Activated B cell treated with CpG ODN at 0.5 μM for 24 hours (primary cell): ENCODE data around the gene COL2A1. TPM values are rescaled to one million over a fixed set of nuclear protein-coding genes. Genes with fewer than 3 reads are reported as not detected.

Experiments
- ATAC-seq: fragments of 200-7000 bp; cut with Tn5 transposase; one replicate; pipeline ENCODE4 v1.10.0; 2021; ENCODE audit warnings: low read depth, mild to moderate bottlenecking, moderate library complexity
- CTCF ChIA-PET: fragments of 350-600 bp; sonication (Branson Sonifier 250); formaldehyde crosslinking; loops from one replicate; lab custom pipeline; 2021; ENCODE audit warnings: antibody characterized with exemption; lab: Charles Lee
- POLR2A ChIA-PET: fragments of 350-600 bp; sonication (Branson Sonifier 250); formaldehyde crosslinking; loops from one replicate; lab custom pipeline; 2021; ENCODE audit warnings: antibody characterized with exemption; lab: Charles Lee
- DNase-seq: peaks from one replicate; pipeline ENCODE4 v3.0.0; 2022
- H3K27ac Mint-ChIP-seq: one replicate; pipeline ENCODE4 v1.8.0; 2020; ENCODE audit warnings: mixed read lengths
- H3K27me3 Mint-ChIP-seq: one replicate; pipeline ENCODE4 v1.8.0; 2021; ENCODE audit warnings: mixed read lengths
- H3K36me3 Mint-ChIP-seq: one replicate; pipeline ENCODE4 v1.8.0; 2021; ENCODE audit warnings: low read depth, mixed read lengths
- H3K4me1 Mint-ChIP-seq: one replicate; pipeline ENCODE4 v1.8.0; 2021; ENCODE audit warnings: mixed read lengths
- H3K4me3 Mint-ChIP-seq: one replicate; pipeline ENCODE4 v1.8.0; 2020; ENCODE audit warnings: mild to moderate bottlenecking, mixed read lengths
- H3K9me3 Mint-ChIP-seq: one replicate; pipeline ENCODE4 v1.8.0; 2020; ENCODE audit warnings: mixed read lengths
- intact Hi-C: fragments of 100-400 bp; cut with micrococcal nuclease; formaldehyde crosslinking; loops from one replicate; pipeline ENCODE4 v1.15.1; 2024
- total RNA-seq: library from RNA; stranded (reverse); gene quantifications from 2 replicates; pipeline ENCODE4 v1.2.3, GENCODE V29; 2022
- TF ChIP-seq, protein P1 (sequence below): fragments of 200-600 bp; IDR thresholded peaks from one replicate; pipeline ENCODE4 v1.8.0; 2022; ENCODE audit warnings: antibody characterized with exemption, mild to moderate bottlenecking

COL2A1 gene
- total RNA-seq, 1 donor from 2014 or later, result not detected

DNA sequence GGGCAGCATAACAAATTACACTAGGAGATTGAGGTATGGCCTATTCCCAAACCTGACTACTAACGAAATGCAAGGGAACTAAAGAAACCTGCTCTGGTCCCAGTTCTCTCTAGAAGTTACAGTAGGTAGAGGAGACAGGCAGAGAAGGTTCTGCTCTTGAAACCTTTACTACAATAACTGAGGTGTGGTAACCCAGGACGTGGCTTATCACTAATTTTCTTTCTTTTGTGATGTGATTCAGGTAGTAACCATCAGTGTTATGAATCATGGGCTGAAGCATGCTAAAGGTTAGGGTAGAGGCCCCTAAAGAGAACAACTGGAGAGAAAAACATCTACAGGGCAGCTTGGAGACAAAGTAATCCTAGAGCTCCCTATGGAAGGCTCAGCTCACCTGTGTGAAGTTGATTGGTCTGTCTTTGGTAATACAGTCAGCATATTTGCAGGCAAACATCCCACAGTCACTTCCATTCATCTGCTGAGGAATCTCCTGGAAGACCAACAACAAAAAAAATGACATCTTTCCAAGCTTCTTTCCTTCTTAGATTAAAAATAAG, 41.8 kb upstream of the COL2A1 start:
- DNase-seq, result no peak
- no peak overlapping the region for H3K4me3 Mint-ChIP-seq
- no peaks in the 10 kb centered on the region for H3K4me1 Mint-ChIP-seq
- peaks cover 75% of the 10 kb centered on the region for H3K36me3 Mint-ChIP-seq
- no peaks in the 10 kb centered on the region for H3K9me3 Mint-ChIP-seq
- TF ChIP-seq, protein P1, sequence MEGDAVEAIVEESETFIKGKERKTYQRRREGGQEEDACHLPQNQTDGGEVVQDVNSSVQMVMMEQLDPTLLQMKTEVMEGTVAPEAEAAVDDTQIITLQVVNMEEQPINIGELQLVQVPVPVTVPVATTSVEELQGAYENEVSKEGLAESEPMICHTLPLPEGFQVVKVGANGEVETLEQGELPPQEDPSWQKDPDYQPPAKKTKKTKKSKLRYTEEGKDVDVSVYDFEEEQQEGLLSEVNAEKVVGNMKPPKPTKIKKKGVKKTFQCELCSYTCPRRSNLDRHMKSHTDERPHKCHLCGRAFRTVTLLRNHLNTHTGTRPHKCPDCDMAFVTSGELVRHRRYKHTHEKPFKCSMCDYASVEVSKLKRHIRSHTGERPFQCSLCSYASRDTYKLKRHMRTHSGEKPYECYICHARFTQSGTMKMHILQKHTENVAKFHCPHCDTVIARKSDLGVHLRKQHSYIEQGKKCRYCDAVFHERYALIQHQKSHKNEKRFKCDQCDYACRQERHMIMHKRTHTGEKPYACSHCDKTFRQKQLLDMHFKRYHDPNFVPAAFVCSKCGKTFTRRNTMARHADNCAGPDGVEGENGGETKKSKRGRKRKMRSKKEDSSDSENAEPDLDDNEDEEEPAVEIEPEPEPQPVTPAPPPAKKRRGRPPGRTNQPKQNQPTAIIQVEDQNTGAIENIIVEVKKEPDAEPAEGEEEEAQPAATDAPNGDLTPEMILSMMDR, result no peak
- intact Hi-C loops, result no loop called here
- CTCF ChIA-PET, result no interaction called here
- H3K27ac Mint-ChIP-seq, result no peak overlapping the region
- no peak for ATAC-seq
- POLR2A ChIA-PET, result interaction anchor here (1.1 kb wide), 1 partner anchor 21 kb away, joined by 3 read pairs; no protein-coding TSS in a partner anchor
- no peaks in the 10 kb centered on the region for H3K27me3 Mint-ChIP-seq

DNA sequence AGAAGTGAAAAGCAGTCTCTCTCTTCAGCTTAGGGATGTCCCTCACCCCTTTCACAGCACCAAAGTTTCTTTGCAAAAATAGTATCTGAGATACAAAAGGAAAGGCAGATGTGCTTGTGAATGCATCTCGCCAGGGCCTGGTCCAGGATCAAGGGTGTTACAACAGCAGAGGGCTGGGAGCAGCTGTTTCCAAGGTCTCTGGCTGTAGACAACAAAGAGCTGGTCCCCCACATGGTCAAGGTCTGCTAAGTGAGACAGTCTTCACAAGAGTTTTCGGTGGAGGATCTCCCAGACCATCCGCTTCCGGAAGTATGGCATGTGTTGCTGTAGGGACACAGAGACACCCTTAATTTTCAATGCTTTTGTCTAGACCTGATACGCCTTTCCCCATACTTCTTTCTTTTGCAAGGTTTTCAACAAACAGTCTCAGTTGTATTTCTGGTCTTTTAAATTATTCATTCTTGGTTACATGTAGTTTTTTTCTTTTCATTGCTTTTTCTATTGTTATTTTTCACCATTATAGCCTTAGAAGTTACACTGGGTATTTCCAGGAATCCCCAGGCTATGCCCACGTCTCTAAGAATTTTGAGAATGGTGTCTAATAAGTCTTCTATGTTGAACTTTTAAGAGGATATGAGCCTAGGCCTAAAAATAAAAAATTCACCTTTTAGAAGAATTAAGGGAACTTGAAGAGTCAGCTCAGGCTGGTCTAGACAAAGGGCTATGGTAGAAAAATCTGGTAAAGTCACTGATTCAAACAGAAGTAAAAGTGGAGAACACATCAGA, 41.0 kb upstream of the COL2A1 start:
- H3K4me1 Mint-ChIP-seq, result no peaks in the 10 kb centered on the region
- DNase-seq (no peak), ATAC-seq (no peak)
- no peaks in the 10 kb centered on the region for H3K27me3 Mint-ChIP-seq
- no peaks in the 10 kb centered on the region for H3K9me3 Mint-ChIP-seq
- TF ChIP-seq, protein P1, result no peak
- ChIA-PET CTCF (no interaction called here), POLR2A (no interaction called here)
- intact Hi-C loops, result no loop called here
- no peak overlapping the region for H3K4me3 Mint-ChIP-seq
- peaks cover 69% of the 10 kb centered on the region for H3K36me3 Mint-ChIP-seq
- no peak overlapping the region for H3K27ac Mint-ChIP-seq

DNA sequence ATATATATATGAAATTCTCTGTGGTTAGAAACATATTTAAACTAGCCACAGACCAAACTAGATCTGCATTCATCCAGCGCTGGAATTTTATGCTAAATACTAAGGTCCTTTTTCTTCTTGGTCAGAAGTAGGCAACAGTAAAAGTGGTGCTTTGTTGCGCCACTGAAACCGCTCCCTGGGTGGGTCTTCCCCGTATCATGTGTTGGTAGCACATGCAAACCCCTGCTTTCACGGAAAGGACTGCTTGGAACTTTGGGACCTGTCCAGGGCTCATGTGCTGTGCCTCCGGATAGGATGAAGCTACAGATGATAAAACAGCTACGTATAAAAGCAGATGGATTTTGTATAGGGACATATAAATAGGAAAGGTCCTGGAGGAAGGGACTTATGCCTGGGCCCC, 40.1 kb upstream of the COL2A1 start:
- Mint-ChIP-seq H3K36me3 (peaks cover 62% of the 10 kb centered on the region), H3K9me3 (no peaks in the 10 kb centered on the region), H3K27ac (no peak overlapping the region), H3K27me3 (no peaks in the 10 kb centered on the region), H3K4me3 (no peak overlapping the region), H3K4me1 (peaks cover 6% of the 10 kb centered on the region)
- DNase-seq, result no peak
- intact Hi-C loops, result no loop called here
- POLR2A ChIA-PET, result no interaction called here
- CTCF ChIA-PET, result no interaction called here
- TF ChIP-seq, protein P1, result no peak
- ATAC-seq, result no peak

DNA sequence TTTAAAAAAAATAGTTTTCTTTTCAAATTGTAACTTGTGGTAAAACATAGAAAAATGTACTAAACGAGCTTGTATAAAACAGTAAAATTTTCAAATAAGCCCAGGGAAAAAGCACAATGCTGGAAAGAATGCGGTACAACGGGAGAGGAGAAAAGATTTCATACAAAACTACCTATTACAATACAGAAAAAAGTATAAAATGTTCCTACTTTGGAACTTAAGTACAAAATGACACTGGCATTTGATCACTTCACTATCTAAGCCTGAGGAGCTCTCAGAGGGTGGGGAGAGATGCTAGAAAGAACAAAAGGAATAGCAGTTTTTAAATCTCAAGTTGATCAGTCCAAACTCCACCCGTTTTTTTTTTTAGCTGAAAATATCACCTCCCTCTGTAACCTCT, 39.5 kb upstream of the COL2A1 start:
- ATAC-seq, result no peak
- TF ChIP-seq, protein P1, result no peak
- Mint-ChIP-seq H3K36me3 (peaks cover 57% of the 10 kb centered on the region), H3K4me3 (no peak overlapping the region), H3K4me1 (peaks cover 6% of the 10 kb centered on the region), H3K9me3 (no peaks in the 10 kb centered on the region), H3K27ac (no peak overlapping the region), H3K27me3 (no peaks in the 10 kb centered on the region)
- ChIA-PET CTCF (no interaction called here), POLR2A (no interaction called here)
- no peak for DNase-seq
- intact Hi-C loops, result no loop called here

DNA sequence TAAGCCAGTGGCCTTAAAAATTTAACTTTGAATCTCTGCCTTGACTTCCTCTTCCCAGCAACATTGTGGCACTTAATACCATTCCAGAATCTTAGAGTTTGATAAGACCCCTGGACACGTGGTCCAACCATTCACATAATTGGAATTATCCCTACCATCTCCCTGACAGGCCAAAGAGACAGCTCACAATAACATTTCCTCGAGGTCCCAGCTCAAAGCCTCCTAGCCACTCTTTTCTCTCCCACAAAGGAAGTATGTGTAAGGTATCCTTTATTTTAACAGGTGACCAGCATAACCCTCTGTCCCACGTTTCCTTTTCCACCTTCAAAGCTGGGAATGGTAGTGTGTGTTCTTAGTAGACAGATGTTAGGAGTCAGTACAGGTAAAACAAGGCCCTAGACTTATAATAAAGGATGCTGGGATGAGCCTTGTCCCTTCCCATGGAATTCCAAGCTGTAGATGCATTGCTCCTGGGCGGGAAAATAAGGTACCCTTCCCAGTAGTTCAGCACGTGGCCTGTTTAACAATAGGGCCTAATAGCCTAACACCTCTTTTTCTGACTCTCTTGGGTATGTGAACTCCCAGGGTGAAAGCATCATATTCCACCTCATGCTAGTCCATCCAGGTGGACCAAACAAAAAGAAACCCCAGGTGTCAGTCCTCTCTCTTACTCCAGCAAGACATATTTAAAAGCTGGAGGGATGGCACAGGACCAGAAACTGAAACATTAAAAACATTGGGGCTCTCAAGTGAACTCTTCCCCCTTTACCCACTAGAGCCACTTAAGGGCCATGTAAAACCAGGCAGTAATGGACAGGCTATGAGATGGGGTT, 37.5 kb upstream of the COL2A1 start:
- intact Hi-C loops, result no loop called here
- ChIA-PET CTCF (no interaction called here), POLR2A (no interaction called here)
- Mint-ChIP-seq H3K4me3 (no peak overlapping the region), H3K36me3 (peaks cover 38% of the 10 kb centered on the region), H3K4me1 (peaks cover 20% of the 10 kb centered on the region), H3K9me3 (no peaks in the 10 kb centered on the region), H3K27me3 (no peaks in the 10 kb centered on the region), H3K27ac (no peak overlapping the region)
- DNase-seq (no peak), ATAC-seq (no peak)
- TF ChIP-seq, protein P1, result no peak
